Activated CD8-positive, alpha-beta memory T cell treated with anti-CD3 and anti-CD28 coated beads, Interleukin-2, amount 50 U/mL, for 1 hour (primary cell): ENCODE data around the gene STK11.

Experiments used
- DNase-seq: peaks from one replicate; pipeline ENCODE4 v3.0.0-alpha.2; 2020; ENCODE audit errors: extremely low read depth

Gene STK11

GRCh38 chr19:1262623-1263123 is 57.1 kb downstream of the STK11 start:
- DNase-seq, result no peak

DNA sequence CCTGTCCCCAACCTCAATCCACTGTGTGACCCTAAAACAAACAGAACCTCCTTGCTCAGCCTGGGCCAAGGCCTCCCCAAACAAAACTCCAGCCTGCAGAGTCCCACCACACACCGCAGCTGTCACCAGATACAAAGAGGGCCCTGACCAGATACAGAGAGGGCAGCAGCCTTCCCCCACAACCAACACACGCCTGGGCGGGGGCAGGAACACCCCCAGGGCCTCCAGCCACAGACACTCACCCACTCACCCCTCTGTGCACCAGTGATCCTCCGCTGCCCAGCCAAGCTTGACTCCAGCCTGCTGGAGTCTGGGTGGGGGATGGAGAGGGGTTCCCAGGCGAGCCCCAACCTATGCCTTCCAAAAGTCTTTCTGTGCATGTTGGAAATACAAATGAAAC is 57.6 kb downstream of the STK11 start:
- DNase-seq, result no peak

DNA sequence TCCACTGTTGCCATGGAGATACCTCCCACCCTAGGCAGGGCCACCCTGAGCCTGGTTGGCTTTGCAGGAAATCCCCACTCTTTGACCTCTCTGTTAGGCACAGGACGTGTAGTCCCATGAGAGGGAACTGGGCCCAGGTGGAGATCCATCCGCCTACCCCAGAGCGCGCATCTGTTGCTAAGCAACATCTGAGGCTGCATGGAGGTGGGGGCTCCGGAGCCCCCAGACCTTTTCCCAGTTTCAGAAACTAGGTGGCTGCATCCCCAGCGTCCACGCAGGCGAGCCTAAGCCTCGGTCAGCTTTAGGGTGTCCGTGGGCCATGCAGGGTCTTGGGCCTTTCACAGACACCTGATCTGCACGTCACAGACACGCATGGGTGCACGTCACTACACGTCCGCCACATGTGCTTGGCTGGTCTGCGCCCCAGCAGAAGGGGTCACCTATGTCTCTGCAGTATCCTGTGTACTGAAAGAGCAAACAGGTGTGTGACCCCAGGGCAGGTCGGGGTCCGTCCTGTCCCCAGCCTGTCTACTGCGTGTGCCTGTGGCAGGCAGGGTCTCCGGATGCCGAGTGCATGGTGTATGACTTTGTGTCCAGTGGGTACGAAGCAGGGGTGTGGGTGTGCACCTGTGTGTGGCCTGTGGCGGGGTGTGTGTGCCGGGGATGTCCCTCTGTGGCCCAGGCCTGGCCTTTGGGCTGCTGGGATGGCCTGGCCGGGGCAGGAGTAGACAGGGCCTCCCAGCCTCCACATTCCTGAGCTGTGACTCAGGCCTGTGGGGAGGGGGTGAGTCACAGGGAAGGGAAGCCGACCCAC is 59.4 kb downstream of the STK11 start:
- DNase-seq, result no peak

DNA sequence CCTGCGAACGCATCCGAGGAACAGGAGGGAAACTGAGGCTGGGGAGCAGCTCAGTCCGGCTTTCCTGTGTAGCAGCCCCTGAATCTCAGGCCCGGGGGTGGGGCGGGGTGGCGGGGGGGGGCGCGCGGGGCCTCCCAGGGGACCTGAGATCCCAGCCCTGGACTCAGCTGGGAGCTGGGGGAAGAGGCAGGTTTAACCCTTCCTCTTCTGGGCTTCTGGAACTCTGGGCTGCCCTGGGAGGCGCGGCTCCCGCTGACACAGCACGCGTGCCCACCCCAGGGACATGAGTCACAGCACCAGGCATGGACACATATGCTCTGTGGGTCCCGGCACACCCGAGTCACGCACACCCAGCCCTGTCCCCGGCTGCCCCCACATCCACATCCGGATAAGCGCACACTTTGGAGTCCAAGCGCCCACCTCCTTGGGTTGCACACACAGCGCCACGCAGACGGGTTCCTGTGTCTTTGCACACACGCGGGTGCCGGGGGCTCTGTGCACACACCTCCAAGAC is 60.1 kb downstream of the STK11 start:
- DNase-seq, result no peak

DNA sequence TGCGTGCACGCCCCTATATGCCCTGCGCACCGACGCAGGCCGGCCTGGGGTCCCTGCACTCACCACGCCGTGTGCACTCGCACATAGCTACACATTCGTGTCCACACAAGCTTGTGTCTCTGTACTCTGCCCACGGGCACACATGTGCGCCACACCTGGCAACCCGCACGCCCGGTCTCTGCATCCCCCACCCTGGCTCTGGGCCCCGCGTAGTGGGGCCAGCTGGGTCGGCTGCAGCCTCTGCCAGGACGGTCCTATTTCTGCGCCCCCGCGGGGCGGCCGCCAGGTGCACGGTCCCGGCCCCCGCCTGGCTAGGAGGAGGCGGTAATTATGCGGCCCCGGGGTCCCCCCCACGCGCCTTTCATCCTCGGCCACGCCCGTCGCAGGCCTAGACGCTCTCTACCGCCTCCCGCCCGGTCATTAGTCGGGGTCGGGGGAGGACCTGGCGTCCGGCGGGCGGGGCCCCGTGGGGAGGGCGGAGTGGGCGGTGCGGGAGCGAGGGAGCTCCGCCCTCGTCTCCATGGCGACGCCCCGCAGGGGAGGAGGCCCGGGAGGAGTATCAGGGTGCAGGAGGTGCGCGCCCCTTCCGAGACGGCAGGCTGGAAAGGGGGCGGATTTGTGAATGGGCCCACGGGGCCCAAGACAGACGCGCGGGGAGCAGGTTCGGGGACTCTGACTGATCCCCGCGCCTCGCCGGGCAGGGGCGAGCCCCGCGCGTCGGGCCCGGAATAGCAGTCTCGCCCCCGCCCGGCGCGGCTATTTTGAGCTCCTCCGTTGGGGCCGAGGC is 60.7 kb downstream of the STK11 start:
- no peak for DNase-seq

- DNase-seq, result no peak
Measured at GRCh38 chr19:1266916-1267476, 61.4 kb downstream of the STK11 start.

GRCh38 chr19:1267477-1268225 is 62.1 kb downstream of the STK11 start:
- no peak for DNase-seq

- no peak for DNase-seq
Measured at GRCh38 chr19:1268226-1269064, 62.9 kb downstream of the STK11 start.

- peak; percentile 99 for DNase-seq
Measured at GRCh38 chr19:1269065-1269477, 63.5 kb downstream of the STK11 start, which contains the start of gene CIRBP. Gene CIRBP (plus strand): TSS chr19:1269332. CDS start chr19:1270934, 1,602 bp downstream.

DNA sequence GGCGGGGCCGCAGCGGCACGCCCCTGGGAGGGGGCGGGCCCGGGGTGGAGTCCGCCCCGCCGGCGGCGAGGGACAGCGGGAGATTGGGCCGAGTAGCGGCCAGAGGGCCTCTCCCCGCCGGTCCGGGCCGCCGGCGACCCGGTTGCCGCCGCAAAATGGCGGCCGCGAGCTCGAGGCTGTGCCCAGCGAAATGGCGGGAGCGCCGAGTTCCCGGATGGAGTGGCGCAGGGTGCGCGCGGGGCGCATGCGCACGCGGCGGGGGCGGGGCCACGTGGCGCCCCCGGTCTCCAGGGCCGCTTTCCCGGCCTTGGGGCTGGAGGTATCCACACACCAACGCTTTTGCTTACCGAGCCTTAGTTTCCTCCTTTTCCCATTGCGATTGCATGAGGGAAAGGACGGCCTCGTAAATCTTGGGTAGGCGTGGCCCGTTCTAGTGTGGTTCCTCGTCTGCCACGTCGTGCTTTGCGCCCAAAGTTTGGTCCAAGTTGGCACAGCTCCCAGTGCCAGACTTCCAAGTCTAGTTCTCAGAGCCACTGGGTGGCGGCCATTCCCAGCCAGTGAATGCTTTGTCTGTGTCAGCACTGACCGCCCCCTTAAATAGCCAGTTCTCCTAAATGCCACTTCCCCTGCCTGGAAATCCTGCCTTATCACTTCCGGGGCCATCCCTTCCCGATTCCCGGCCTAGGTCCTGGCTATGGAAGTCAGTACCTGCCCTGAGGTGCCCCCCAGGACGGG is 64.1 kb downstream of the STK11 start:
- no peak for DNase-seq

GRCh38 chr19:1270213-1270853 is 64.8 kb downstream of the STK11 start:
- DNase-seq, result no peak

DNA sequence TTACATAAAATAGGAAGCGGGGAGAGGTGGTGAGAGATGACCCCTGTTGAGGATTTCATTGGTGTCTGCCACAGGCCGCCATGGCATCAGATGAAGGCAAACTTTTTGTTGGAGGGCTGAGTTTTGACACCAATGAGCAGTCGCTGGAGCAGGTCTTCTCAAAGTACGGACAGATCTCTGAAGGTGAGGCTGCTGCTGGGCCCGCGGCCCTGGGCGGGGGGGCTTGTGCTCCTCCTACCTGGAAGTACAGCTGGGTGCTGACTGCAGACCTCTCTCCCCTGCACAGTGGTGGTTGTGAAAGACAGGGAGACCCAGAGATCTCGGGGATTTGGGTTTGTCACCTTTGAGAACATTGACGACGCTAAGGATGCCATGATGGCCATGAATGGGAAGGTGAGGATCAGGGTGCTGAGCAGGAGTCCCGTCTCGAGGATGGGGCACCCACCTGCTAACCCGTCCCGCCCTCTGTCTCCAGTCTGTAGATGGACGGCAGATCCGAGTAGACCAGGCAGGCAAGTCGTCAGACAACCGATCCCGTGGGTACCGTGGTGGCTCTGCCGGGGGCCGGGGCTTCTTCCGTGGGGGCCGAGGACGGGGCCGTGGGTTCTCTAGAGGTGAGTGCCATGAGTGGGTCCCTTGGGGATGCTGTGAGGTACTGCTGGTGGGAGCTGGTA is 65.4 kb downstream of the STK11 start:
- no peak for DNase-seq

DNA sequence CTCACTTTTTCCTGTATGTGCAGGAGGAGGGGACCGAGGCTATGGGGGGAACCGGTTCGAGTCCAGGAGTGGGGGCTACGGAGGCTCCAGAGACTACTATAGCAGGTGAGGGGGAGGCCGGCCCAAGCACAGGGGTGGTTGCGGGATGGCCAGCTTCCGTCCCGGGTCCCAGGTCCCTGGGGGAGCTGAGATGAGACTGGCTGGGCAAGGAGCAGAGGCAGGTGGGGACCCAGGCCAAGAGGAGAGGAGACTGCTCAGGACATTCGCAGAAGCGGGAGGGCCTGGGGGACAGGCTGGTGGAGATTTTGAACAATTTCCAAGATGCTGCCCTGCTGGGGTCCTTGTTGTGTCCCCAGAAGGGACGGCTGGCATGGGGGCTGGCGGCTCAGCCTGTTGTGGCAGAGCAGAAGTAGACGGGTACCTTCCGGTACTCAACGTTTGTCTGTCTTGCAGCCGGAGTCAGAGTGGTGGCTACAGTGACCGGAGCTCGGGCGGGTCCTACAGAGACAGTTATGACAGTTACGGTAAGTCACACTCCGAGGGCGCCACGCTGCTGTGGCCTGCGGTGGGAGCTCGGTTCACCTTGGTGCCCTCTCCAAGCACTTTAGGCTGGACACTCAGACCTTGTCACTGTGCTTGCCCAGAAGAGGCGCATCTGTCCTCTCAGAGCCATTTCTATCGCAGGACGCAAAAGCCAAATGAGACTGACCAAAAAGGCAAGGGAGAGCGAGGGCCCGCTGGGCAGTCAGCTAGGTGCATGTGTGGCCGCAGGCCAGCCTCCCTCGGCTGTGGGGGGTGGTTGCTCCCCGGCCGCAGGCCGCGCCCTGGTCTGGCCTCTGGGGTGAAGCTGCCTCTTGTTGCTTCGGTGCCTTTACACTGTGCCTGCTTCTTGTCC is 66.2 kb downstream of the STK11 start:
- DNase-seq, result no peak

DNA sequence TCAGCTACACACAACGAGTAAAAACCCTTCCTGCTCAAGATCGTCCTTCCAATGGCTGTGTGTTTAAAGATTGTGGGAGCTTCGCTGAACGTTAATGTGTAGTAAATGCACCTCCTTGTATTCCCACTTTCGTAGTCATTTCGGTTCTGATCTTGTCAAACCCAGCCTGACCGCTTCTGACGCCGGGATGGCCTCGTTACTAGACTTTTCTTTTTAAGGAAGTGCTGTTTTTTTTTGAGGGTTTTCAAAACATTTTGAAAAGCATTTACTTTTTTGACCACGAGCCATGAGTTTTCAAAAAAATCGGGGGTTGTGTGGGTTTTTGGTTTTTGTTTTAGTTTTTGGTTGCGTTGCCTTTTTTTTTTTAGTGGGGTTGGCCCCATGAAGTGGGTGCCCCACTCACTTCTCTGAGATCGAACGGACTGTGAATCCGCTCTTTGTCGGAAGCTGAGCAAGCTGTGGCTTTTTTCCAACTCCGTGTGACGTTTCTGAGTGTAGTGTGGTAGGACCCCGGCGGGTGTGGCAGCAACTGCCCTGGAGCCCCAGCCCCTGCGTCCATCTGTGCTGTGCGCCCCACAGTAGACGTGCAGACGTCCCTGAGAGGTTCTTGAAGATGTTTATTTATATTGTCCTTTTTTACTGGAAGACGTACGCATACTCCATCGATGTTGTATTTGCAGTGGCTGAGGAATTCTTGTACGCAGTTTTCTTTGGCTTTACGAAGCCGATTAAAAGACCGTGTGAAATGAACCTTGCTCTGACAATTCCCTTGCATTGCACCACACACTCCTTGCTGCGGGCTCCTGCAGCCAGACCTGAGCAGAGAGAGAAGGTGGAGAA is 67.1 kb downstream of the STK11 start:
- DNase-seq, result no peak

- no peak for DNase-seq
Measured at GRCh38 chr19:1273263-1274041, 67.9 kb downstream of the STK11 start.
